Prostate gland (tissue), 2 donors: Measurements from ENCODE around the gene TPP1.

Source experiments
- POLR2A ChIP-seq: fragments of 450-650 bp; IDR thresholded peaks from one replicate; pipeline ENCODE4 v1.6.1; 2016; ENCODE audit warnings: antibody characterized with exemption, mild to moderate bottlenecking
- POLR2AphosphoS5 ChIP-seq: sonication (generic); formaldehyde crosslinking; IDR thresholded peaks from one replicate; pipeline ENCODE4 v1.6.1; 2017; ENCODE audit warnings: antibody characterized with exemption
- TF ChIP-seq, protein P1 (sequence below), 4 experiments: fragments of 200-600 bp in 2 of 4; fragments of 450-650 bp in 2 of 4; sonication (generic) in 2 of 4; IDR thresholded peaks; 1 replicate in 3 of 4; 2 replicates in 1 of 4; pipeline ENCODE4 v1.5.1; 2016 to 2019; ENCODE audit warnings: antibody characterized with exemption in 4 of 4, mild to moderate bottlenecking in 2 of 4, moderate library complexity in 2 of 4

DNA sequence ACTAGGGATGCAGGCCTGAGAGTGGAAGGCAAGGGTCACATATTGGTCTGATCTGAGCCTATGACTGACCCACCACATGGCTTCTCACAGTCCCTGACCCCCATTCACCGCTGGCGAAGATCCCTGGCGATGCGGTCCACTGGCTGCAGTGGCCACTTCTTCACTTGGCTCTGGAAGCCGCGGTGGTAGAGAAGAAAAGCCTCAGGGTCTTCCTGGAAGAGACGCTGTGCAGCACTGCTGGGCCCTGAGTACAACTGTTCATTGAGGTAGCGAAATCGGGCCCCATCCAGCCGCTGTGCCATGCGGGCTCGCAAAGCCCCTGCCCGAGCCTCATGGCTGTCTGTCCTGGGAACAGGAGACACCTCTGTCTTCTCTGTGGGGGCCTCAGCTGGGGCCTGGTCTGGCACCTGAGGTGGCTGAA lies 18.2 kb downstream of the TPP1 start:
- TF ChIP-seq, protein P1, sequence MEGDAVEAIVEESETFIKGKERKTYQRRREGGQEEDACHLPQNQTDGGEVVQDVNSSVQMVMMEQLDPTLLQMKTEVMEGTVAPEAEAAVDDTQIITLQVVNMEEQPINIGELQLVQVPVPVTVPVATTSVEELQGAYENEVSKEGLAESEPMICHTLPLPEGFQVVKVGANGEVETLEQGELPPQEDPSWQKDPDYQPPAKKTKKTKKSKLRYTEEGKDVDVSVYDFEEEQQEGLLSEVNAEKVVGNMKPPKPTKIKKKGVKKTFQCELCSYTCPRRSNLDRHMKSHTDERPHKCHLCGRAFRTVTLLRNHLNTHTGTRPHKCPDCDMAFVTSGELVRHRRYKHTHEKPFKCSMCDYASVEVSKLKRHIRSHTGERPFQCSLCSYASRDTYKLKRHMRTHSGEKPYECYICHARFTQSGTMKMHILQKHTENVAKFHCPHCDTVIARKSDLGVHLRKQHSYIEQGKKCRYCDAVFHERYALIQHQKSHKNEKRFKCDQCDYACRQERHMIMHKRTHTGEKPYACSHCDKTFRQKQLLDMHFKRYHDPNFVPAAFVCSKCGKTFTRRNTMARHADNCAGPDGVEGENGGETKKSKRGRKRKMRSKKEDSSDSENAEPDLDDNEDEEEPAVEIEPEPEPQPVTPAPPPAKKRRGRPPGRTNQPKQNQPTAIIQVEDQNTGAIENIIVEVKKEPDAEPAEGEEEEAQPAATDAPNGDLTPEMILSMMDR (IDR thresholded peaks at IDR 0.05): no peak
- TF ChIP-seq POLR2A (no peak), POLR2AphosphoS5 (no peak)
